NCI-H1417 treated with DMSO at 0.1 percent for 48 hours (cell line): ENCODE results near the gene PRR30.
"Not testable (repeated sequence)": the region's sequence is repeated elsewhere in the genome, so short reads cannot be mapped to it uniquely, and the experiment has no call there.

Source experiments
- DNase-seq: peaks from one replicate; lab custom pipeline; 2025; lab: John Stamatoyannopoulos, UW

The PRR30 gene

GRCh38 chr2:27139310-27139709 lies at the start of gene PRR30:
PRR30 (minus strand) TSS chr2:27139410; CDS start chr2:27138329, 1,081 bp downstream.
- no peak for DNase-seq

GRCh38 chr2:27186613-27187345 lies 47.6 kb upstream of the PRR30 start:
- DNase-seq, result no peak

GRCh38 chr2:27185331-27186026 lies 46.3 kb upstream of the PRR30 start:
- DNase-seq, result no peak

GRCh38 chr2:27184115-27184514 lies 44.9 kb upstream of the PRR30 start:
- no peak for DNase-seq

- DNase-seq, result no peak
Observed at GRCh38 chr2:27182346-27182745, 43.1 kb upstream of the PRR30 start.

- no peak for DNase-seq
Observed at GRCh38 chr2:27179344-27180000, 40.3 kb upstream of the PRR30 start.

GRCh38 chr2:27178469-27178868 lies 39.3 kb upstream of the PRR30 start:
- no peak for DNase-seq

GRCh38 chr2:27177441-27178351 lies 38.5 kb upstream of the PRR30 start:
- no peak for DNase-seq

GRCh38 chr2:27175781-27176180 lies 36.6 kb upstream of the PRR30 start:
- DNase-seq, result not testable (repeated sequence)

- DNase-seq, result no peak
Observed at GRCh38 chr2:27175330-27175729, 36.1 kb upstream of the PRR30 start.

- no peak for DNase-seq
Observed at GRCh38 chr2:27174638-27175037, 35.4 kb upstream of the PRR30 start.

- DNase-seq, result no peak
Observed at GRCh38 chr2:27171351-27171848, 32.2 kb upstream of the PRR30 start.

- no peak for DNase-seq
Observed at GRCh38 chr2:27170581-27171337, 31.5 kb upstream of the PRR30 start.

- DNase-seq, result no peak
Observed at GRCh38 chr2:27164960-27165763, 26.0 kb upstream of the PRR30 start.

- no peak for DNase-seq
Observed at GRCh38 chr2:27162151-27163121, 23.2 kb upstream of the PRR30 start.

- no peak for DNase-seq
Observed at GRCh38 chr2:27160191-27160590, 21.0 kb upstream of the PRR30 start.

GRCh38 chr2:27159271-27159670 lies 20.1 kb upstream of the PRR30 start:
- DNase-seq, result no peak

- DNase-seq, result no peak
Observed at GRCh38 chr2:27158468-27158867, 19.3 kb upstream of the PRR30 start.

- no peak for DNase-seq
Observed at GRCh38 chr2:27155069-27155520, 15.9 kb upstream of the PRR30 start.
